ENCODE results near the gene MEIS2. TPM values are rescaled to one million over a fixed set of nuclear protein-coding genes. Genes with fewer than 3 reads are reported as not detected.

Gene MEIS2
- total RNA-seq, 2 donors from 2014 or later = 7.1 to 9.7 TPM

GRCh38 chr15:36948982-36949381 lies 151.4 kb downstream of the MEIS2 start:
- no peak for DNase-seq

GRCh38 chr15:36947035-36947719 lies 153.2 kb downstream of the MEIS2 start:
- 93 to 100% methylated on average over 3 to 4 of the region's 4 CpGs for WGBS, 2 experiments (ENCODE audit: insufficient coverage in 1 of 2, insufficient read length in 1 of 2)
- no peak overlapping the region for H3K9ac ChIP-seq (ENCODE audit: extremely low read depth, low read length, poor library complexity, severe bottlenecking)
- Mint-ChIP-seq H3K27me3 (ENCODE audit: insufficient read depth) (peaks cover 35% of the 10 kb centered on the region), H3K4me3 (no peak overlapping the region), H3K27ac (no peak overlapping the region), H3K9me3 (no peaks in the 10 kb centered on the region), H3K4me1 (peaks cover 65% of the 10 kb centered on the region), H3K36me3 (ENCODE audit: low read depth) (no peaks in the 10 kb centered on the region)
- no peak overlapping the region for H3K4me3 ChIP-seq (ENCODE audit: low read length)
- no peaks in the 10 kb centered on the region for H3K36me3 ChIP-seq (ENCODE audit: control insufficient read depth, insufficient read depth, low read length)
- H3K27me3 ChIP-seq (ENCODE audit: control insufficient read depth, insufficient read depth, low read length, poor library complexity, severe bottlenecking) = peaks cover 59% of the 10 kb centered on the region
- H3K27ac ChIP-seq (ENCODE audit: low read depth, low read length) = no peak overlapping the region
- H3K9me3 ChIP-seq (ENCODE audit: control insufficient read depth, low read length) = no peaks in the 10 kb centered on the region
- H3K4me1 ChIP-seq (ENCODE audit: control insufficient read depth, insufficient read depth, low read length) = peaks cover 21% of the 10 kb centered on the region
- no peak for DNase-seq
- TF ChIP-seq CTCF (conservative IDR thresholded peaks at IDR 0.05) = no peak

More at GRCh38 chr15:36948982-36949381, 151.4 kb downstream of the MEIS2 start:
- H3K4me1 Mint-ChIP-seq = peaks cover 51% of the 10 kb centered on the region
- Histone ChIP-seq H3K4me3 (ENCODE audit: low read length) (no peak overlapping the region), H3K9me3 (ENCODE audit: control insufficient read depth, low read length) (no peaks in the 10 kb centered on the region), H3K27ac (ENCODE audit: low read depth, low read length) (no peak overlapping the region), H3K4me1 (ENCODE audit: control insufficient read depth, insufficient read depth, low read length) (peaks cover 19% of the 10 kb centered on the region), H3K9ac (ENCODE audit: extremely low read depth, low read length, poor library complexity, severe bottlenecking) (no peak overlapping the region), H3K27me3 (ENCODE audit: control insufficient read depth, insufficient read depth, low read length, poor library complexity, severe bottlenecking) (peaks cover 42% of the 10 kb centered on the region), H3K36me3 (ENCODE audit: control insufficient read depth, insufficient read depth, low read length) (no peaks in the 10 kb centered on the region)
- no peak for TF ChIP-seq CTCF (conservative IDR thresholded peaks at IDR 0.05)
- no peaks in the 10 kb centered on the region for H3K36me3 Mint-ChIP-seq (ENCODE audit: low read depth)
- H3K9me3 Mint-ChIP-seq = no peaks in the 10 kb centered on the region
- H3K27ac Mint-ChIP-seq = no peak overlapping the region
- 75 to 88% methylated on average over 3 of the region's 3 CpGs for WGBS, 2 experiments (ENCODE audit: insufficient coverage in 1 of 2, insufficient read length in 1 of 2)
- H3K27me3 Mint-ChIP-seq (ENCODE audit: insufficient read depth) = peaks cover 21% of the 10 kb centered on the region
- no peak overlapping the region for H3K4me3 Mint-ChIP-seq

- Histone ChIP-seq H3K4me3 (ENCODE audit: low read length) (no peak overlapping the region), H3K4me1 (ENCODE audit: control insufficient read depth, insufficient read depth, low read length) (peaks cover 21% of the 10 kb centered on the region), H3K27me3 (ENCODE audit: control insufficient read depth, insufficient read depth, low read length, poor library complexity, severe bottlenecking) (peaks cover 62% of the 10 kb centered on the region), H3K36me3 (ENCODE audit: control insufficient read depth, insufficient read depth, low read length) (no peaks in the 10 kb centered on the region), H3K9me3 (ENCODE audit: control insufficient read depth, low read length) (no peaks in the 10 kb centered on the region), H3K9ac (ENCODE audit: extremely low read depth, low read length, poor library complexity, severe bottlenecking) (no peak overlapping the region), H3K27ac (ENCODE audit: low read depth, low read length) (peak overlapping the region; percentile 39)
- peaks cover 81% of the 10 kb centered on the region for H3K4me1 Mint-ChIP-seq
- H3K36me3 Mint-ChIP-seq (ENCODE audit: low read depth) = no peaks in the 10 kb centered on the region
- no peak overlapping the region for H3K27ac Mint-ChIP-seq
- TF ChIP-seq CTCF (conservative IDR thresholded peaks at IDR 0.05) = no peak
- no peak for DNase-seq
- no peak overlapping the region for H3K4me3 Mint-ChIP-seq
- WGBS, 2 experiments (ENCODE audit: insufficient coverage in 1 of 2, insufficient read length in 1 of 2) = 93 to 95% methylated on average over 4 to 6 of the region's 6 CpGs
- peaks cover 42% of the 10 kb centered on the region for H3K27me3 Mint-ChIP-seq (ENCODE audit: insufficient read depth)
- H3K9me3 Mint-ChIP-seq = no peaks in the 10 kb centered on the region
Measured at GRCh38 chr15:36944442-36944841, 155.9 kb downstream of the MEIS2 start.
